DOHH2 (cell line): ENCODE data around the gene CRB3.

ENCODE experiments used
- H3F3A ChIP-seq: fragments of 200-600 bp; sonication (generic), shearing (Covaris generic); 2 replicates; pipeline ENCODE4 v1.6.0; 2016; ENCODE audit warnings: antibody characterized with exemption, mild to moderate bottlenecking; ENCODE audit not compliant: control insufficient read depth, insufficient read depth
- H3K27ac ChIP-seq: fragments of 200-600 bp; sonication (generic); 2 replicates; pipeline ENCODE4 v1.5.1; 2014; ENCODE audit warnings: low read depth, mild to moderate bottlenecking, low read length, moderate library complexity
- H3K27me3 ChIP-seq: fragments of 200-600 bp; sonication (generic); 2 replicates; pipeline ENCODE4 v1.6.1; 2014; ENCODE audit warnings: mild to moderate bottlenecking, low read length, mixed read lengths; ENCODE audit not compliant: control insufficient read depth
- H3K36me3 ChIP-seq: fragments of 200-600 bp; sonication (generic); 2 replicates; pipeline ENCODE4 v1.6.1; 2014; ENCODE audit warnings: mild to moderate bottlenecking, low read length, moderate library complexity, mixed read lengths; ENCODE audit not compliant: control insufficient read depth
- H3K4me1 ChIP-seq: fragments of 200-600 bp; sonication (generic); 2 replicates; pipeline ENCODE4 v1.6.1; 2014; ENCODE audit warnings: mild to moderate bottlenecking, low read length, mixed read lengths; ENCODE audit not compliant: control insufficient read depth
- H3K4me2 ChIP-seq: fragments of 200-600 bp; sonication (generic); 2 replicates; pipeline ENCODE4 v1.6.0; 2014; ENCODE audit warnings: mild to moderate bottlenecking, low read length, moderate library complexity
- H3K4me3 ChIP-seq: fragments of 200-600 bp; sonication (generic); 2 replicates; pipeline ENCODE4 v1.5.1; 2014; ENCODE audit warnings: mild to moderate bottlenecking, low read length, mixed read lengths
- H3K79me2 ChIP-seq: fragments of 200-600 bp; sonication (generic); 2 replicates; pipeline ENCODE4 v1.6.1; 2014; ENCODE audit warnings: mild to moderate bottlenecking, low read length, mixed read lengths; ENCODE audit not compliant: control insufficient read depth
- H3K9me2 ChIP-seq: fragments of 200-600 bp; sonication (generic); replicated peaks from 2 replicates; pipeline ENCODE4 v1.6.1; 2014; ENCODE audit warnings: mild to moderate bottlenecking, low read length, mixed read lengths; ENCODE audit not compliant: control insufficient read depth
- H3K9me3 ChIP-seq: fragments of 200-600 bp; sonication (generic); 2 replicates; pipeline ENCODE4 v1.6.1; 2014; ENCODE audit warnings: antibody characterized with exemption, low read length, mixed read lengths; ENCODE audit not compliant: control insufficient read depth, insufficient read depth
- H4K20me1 ChIP-seq: fragments of 200-600 bp; sonication (generic); 2 replicates; pipeline ENCODE4 v1.6.0; 2014; ENCODE audit warnings: low read depth, mild to moderate bottlenecking, antibody characterized with exemption, low read length, moderate library complexity; ENCODE audit not compliant: control insufficient read depth, insufficient read depth
- CTCF ChIP-seq: fragments of 200-600 bp; sonication (generic); IDR thresholded peaks from one replicate; pipeline ENCODE4 v1.5.1; 2014; ENCODE audit warnings: antibody characterized with exemption, mild to moderate bottlenecking, low read depth, low read length; ENCODE audit not compliant: poor library complexity, severe bottlenecking
- EZH2phosphoT487 ChIP-seq: fragments of 200-600 bp; sonication (generic); IDR thresholded peaks from 2 replicates; pipeline ENCODE4 v1.6.1; 2017; ENCODE audit warnings: borderline replicate concordance, mild to moderate bottlenecking, antibody characterized with exemption, low read length, moderate library complexity, mixed read lengths

CRB3 gene

GRCh38 chr19:6421075-6422014, 42.7 kb upstream of the CRB3 start:
- no peak overlapping the region for H3K4me2 ChIP-seq
- no peak overlapping the region for H3K27ac ChIP-seq
- peaks cover 80% of the 10 kb centered on the region for H3K36me3 ChIP-seq

GRCh38 chr19:6423499-6424194, 40.4 kb upstream of the CRB3 start:
- Histone ChIP-seq H3K79me2 (peaks cover 61% of the 10 kb centered on the region), H3K36me3 (peaks cover 57% of the 10 kb centered on the region)

More at GRCh38 chr19:6421075-6422014, 42.7 kb upstream of the CRB3 start:
- peaks cover 37% of the 10 kb centered on the region for H4K20me1 ChIP-seq
- H3K9me3 ChIP-seq, result peaks cover 6% of the 10 kb centered on the region; the same call in 1 of the 2 replicates
- no peak for TF ChIP-seq CTCF
- no peak for TF ChIP-seq EZH2phosphoT487
- peaks cover 24% of the 10 kb centered on the region for H3K4me1 ChIP-seq
- H3K79me2 ChIP-seq, result peaks cover 60% of the 10 kb centered on the region
- no peaks in the 10 kb centered on the region for H3F3A ChIP-seq
- H3K4me3 ChIP-seq, result no peak overlapping the region
- H3K27me3 ChIP-seq, result no peaks in the 10 kb centered on the region
- no peaks in the 10 kb centered on the region for H3K9me2 ChIP-seq

More at GRCh38 chr19:6423499-6424194, 40.4 kb upstream of the CRB3 start:
- H3K4me2 ChIP-seq, result peak overlapping the region; percentile 71
- 0 out of 2 replicates have a peak overlapping the region, but pooled peaks have one; percentile 22 for H3K27ac ChIP-seq
- H3K9me2 ChIP-seq, result no peaks in the 10 kb centered on the region
- H3K4me1 ChIP-seq, result peaks cover 24% of the 10 kb centered on the region
- peak overlapping the region; percentile 92 for H3K4me3 ChIP-seq
- TF ChIP-seq EZH2phosphoT487, result no peak
- TF ChIP-seq CTCF, result no peak
- peaks cover 6% of the 10 kb centered on the region; the same call in 1 of the 2 replicates for H3K9me3 ChIP-seq
- H4K20me1 ChIP-seq, result peaks cover 37% of the 10 kb centered on the region
- H3K27me3 ChIP-seq, result no peaks in the 10 kb centered on the region
- H3F3A ChIP-seq, result 0 out of 2 replicates have a peak, but pooled peaks cover 5% of the 10 kb centered on the region
